IMR-90 (cell line): ENCODE results near the gene ATP5PO. TPM values are rescaled to one million over a fixed set of nuclear protein-coding genes. Genes with fewer than 3 reads are reported as not detected.

Experiments used
- ATAC-seq: fragments of 200-7000 bp; cut with Tn5 transposase; 2 replicates; pipeline ENCODE4 v1.9.1; 2020; ENCODE audit warnings: low read depth, mild to moderate bottlenecking, moderate library complexity
- BruUV-seq: library from RNA; stranded (reverse); fragments of 400-500 nt; replicated peaks from 2 replicates; lab custom pipeline; 2021; lab: Mats Ljungman, UMichigan
- CTCF ChIA-PET: fragments of 300-600 bp; formaldehyde crosslinking; extraction: SDS; loops from one replicate; lab custom pipeline; 2021; ENCODE audit warnings: antibody characterized with exemption; lab: Yijun Ruan, JAX
- POLR2A ChIA-PET: fragments of 300-600 bp; sonication (Branson Sonifier 250); formaldehyde crosslinking; loops from one replicate; lab custom pipeline; 2022; ENCODE audit warnings: antibody characterized with exemption; ENCODE audit not compliant: unreplicated experiment; lab: Charles Lee
- DNase-seq: peaks from one replicate; pipeline ENCODE4 v3.0.0; 2013
- H2AFZ ChIP-seq: replicated peaks from 2 replicates; pipeline ENCODE3; 2013; ENCODE audit warnings: low read length, mild to moderate bottlenecking; ENCODE audit not compliant: poor library complexity
- H2AK5ac ChIP-seq: 2 replicates; pipeline ENCODE4 v1.6.1; 2013; ENCODE audit warnings: low read depth, low read length, inconsistent platforms
- H2AK9ac ChIP-seq: replicated peaks from 2 replicates; pipeline ENCODE3; 2013; ENCODE audit warnings: mild to moderate bottlenecking, low read depth, low read length, moderate library complexity; ENCODE audit not compliant: poor library complexity
- H2BK120ac ChIP-seq: 2 replicates; pipeline ENCODE4 v1.6.1; 2013; ENCODE audit warnings: low read depth, low read length, inconsistent platforms
- H2BK15ac ChIP-seq: 3 replicates; pipeline ENCODE4 v1.6.1; 2013; ENCODE audit warnings: low read depth, low read length, inconsistent platforms
- H2BK20ac ChIP-seq: 2 replicates; pipeline ENCODE4 v1.6.1; 2013; ENCODE audit warnings: low read depth, mild to moderate bottlenecking, inconsistent platforms, low read length, moderate library complexity
- H2BK5ac ChIP-seq: 2 replicates; pipeline ENCODE4 v1.6.1; 2013; ENCODE audit warnings: mild to moderate bottlenecking, low read depth, low read length, inconsistent platforms; ENCODE audit not compliant: poor library complexity, severe bottlenecking
- H3K14ac ChIP-seq: replicated peaks from 2 replicates; pipeline ENCODE4 v1.6.1; 2013; ENCODE audit warnings: low read depth, low read length, inconsistent platforms
- H3K18ac ChIP-seq: 2 replicates; pipeline ENCODE4 v1.6.1; 2013; ENCODE audit warnings: low read depth, low read length, control low read depth
- H3K23ac ChIP-seq: 2 replicates; pipeline ENCODE4 v1.6.1; 2013; ENCODE audit warnings: low read depth, low read length, inconsistent platforms
- H3K27ac ChIP-seq: 2 replicates; pipeline ENCODE4 v1.5.1; 2013; ENCODE audit warnings: mild to moderate bottlenecking, control low read depth, low read length; ENCODE audit not compliant: insufficient read depth
- H3K27me3 ChIP-seq: 2 replicates; pipeline ENCODE4 v1.6.1; 2013; ENCODE audit warnings: low read length; ENCODE audit not compliant: control insufficient read depth, insufficient read depth
- H3K36me3 ChIP-seq: 2 replicates; pipeline ENCODE4 v1.6.1; 2013; ENCODE audit warnings: low read length, mixed read lengths; ENCODE audit not compliant: control insufficient read depth, insufficient read depth
- H3K4ac ChIP-seq: 2 replicates; pipeline ENCODE4 v1.6.1; 2013; ENCODE audit warnings: low read depth, low read length, inconsistent platforms
- H3K4me1 ChIP-seq: 2 replicates; pipeline ENCODE4 v1.6.1; 2013; ENCODE audit warnings: low read length, mixed read lengths; ENCODE audit not compliant: control insufficient read depth, insufficient read depth
- H3K4me2 ChIP-seq: 2 replicates; pipeline ENCODE4 v1.6.1; 2013; ENCODE audit warnings: low read depth, mild to moderate bottlenecking, control low read depth, low read length, moderate library complexity
- H3K4me3 ChIP-seq: 2 replicates; pipeline ENCODE4 v1.5.1; 2013; ENCODE audit warnings: low read depth, mild to moderate bottlenecking, control low read depth, low read length, moderate library complexity; ENCODE audit not compliant: insufficient read depth
- H3K56ac ChIP-seq: 2 replicates; pipeline ENCODE4 v1.6.1; 2013; ENCODE audit warnings: low read length, inconsistent platforms; ENCODE audit not compliant: insufficient read depth; ENCODE audit errors: extremely low read depth
- H3K79me1 ChIP-seq, 2 experiments: 2 replicates each; pipeline ENCODE4 v1.6.1; 2013; ENCODE audit warnings: low read length in 2 of 2, inconsistent platforms in 1 of 2, low read depth in 1 of 2
- H3K9ac ChIP-seq: 2 replicates; pipeline ENCODE4 v1.6.1; 2013; ENCODE audit warnings: low read depth, low read length, control low read depth
- H3K9me1 ChIP-seq: 2 replicates; pipeline ENCODE4 v1.6.1; 2013; ENCODE audit warnings: low read length, inconsistent platforms; ENCODE audit not compliant: insufficient read depth
- H3K9me3 ChIP-seq: 2 replicates; pipeline ENCODE4 v1.6.1; 2013; ENCODE audit warnings: low read length; ENCODE audit not compliant: control insufficient read depth, insufficient read depth
- H4K20me1 ChIP-seq: 2 replicates; pipeline ENCODE4 v1.6.1; 2013; ENCODE audit warnings: low read length, inconsistent platforms; ENCODE audit not compliant: insufficient read depth
- H4K5ac ChIP-seq: 2 replicates; pipeline ENCODE4 v1.6.1; 2013; ENCODE audit warnings: mild to moderate bottlenecking, low read depth, low read length, control low read depth
- H4K8ac ChIP-seq, 2 experiments: 2 replicates each; pipeline ENCODE4 v1.6.1; 2013; ENCODE audit warnings: low read depth in 2 of 2, low read length in 2 of 2, control low read depth in 1 of 2, inconsistent platforms in 1 of 2
- H4K91ac ChIP-seq: 2 replicates; pipeline ENCODE4 v1.6.1; 2013; ENCODE audit warnings: low read depth, low read length, inconsistent platforms; ENCODE audit not compliant: insufficient read depth
- BHLHE40 ChIP-seq: fragments of 150-350 bp; IDR thresholded peaks from 2 replicates; pipeline ENCODE4 v1.6.1; 2016; ENCODE audit warnings: mild to moderate bottlenecking, low read depth, low read length
- CEBPB ChIP-seq: IDR thresholded peaks from 2 replicates; pipeline ENCODE4 v1.6.1; 2012; ENCODE audit warnings: low read depth, low read length, improper control_type of control experiment
- CHD1 ChIP-seq: IDR thresholded peaks from 2 replicates; pipeline ENCODE4 v1.6.1; 2012; ENCODE audit warnings: low read depth, low read length, improper control_type of control experiment
- CTCF ChIP-seq: conservative IDR thresholded peaks from 2 replicates; pipeline ENCODE4 v1.5.1; 2012; ENCODE audit warnings: mild to moderate bottlenecking, low read depth, low read length, improper control_type of control experiment
- ELK1 ChIP-seq: fragments of 150-350 bp; IDR thresholded peaks from 2 replicates; pipeline ENCODE4 v1.6.1; 2016; ENCODE audit warnings: low read depth, mild to moderate bottlenecking, low read length, moderate library complexity, borderline replicate concordance
- FOS ChIP-seq: fragments of 150-350 bp; IDR thresholded peaks from 2 replicates; pipeline ENCODE4 v1.6.1; 2016; ENCODE audit warnings: low read depth, low read length
- MAFK ChIP-seq: IDR thresholded peaks from 2 replicates; pipeline ENCODE4 v1.6.1; 2012; ENCODE audit warnings: low read depth, low read length, improper control_type of control experiment
- MAZ ChIP-seq: IDR thresholded peaks from 2 replicates; pipeline ENCODE4 v1.6.1; 2012; ENCODE audit warnings: low read depth, mild to moderate bottlenecking, low read length, improper control_type of control experiment, moderate library complexity, borderline replicate concordance
- MXI1 ChIP-seq: IDR thresholded peaks from 2 replicates; pipeline ENCODE4 v1.6.1; 2012; ENCODE audit warnings: low read depth, mild to moderate bottlenecking, low read length, moderate library complexity, borderline replicate concordance
- NFE2L2 ChIP-seq: fragments of 150-350 bp; IDR thresholded peaks from 2 replicates; pipeline ENCODE4 v1.6.1; 2016; ENCODE audit warnings: low read depth, mild to moderate bottlenecking, low read length
- POLR2A ChIP-seq: IDR thresholded peaks from 2 replicates; pipeline ENCODE4 v1.6.1; 2012; ENCODE audit warnings: mild to moderate bottlenecking, low read depth, low read length
- RAD21 ChIP-seq: IDR thresholded peaks from 2 replicates; pipeline ENCODE4 v1.6.1; 2012; ENCODE audit warnings: low read length, improper control_type of control experiment
- RCOR1 ChIP-seq: IDR thresholded peaks from 2 replicates; pipeline ENCODE4 v1.6.1; 2012; ENCODE audit warnings: mild to moderate bottlenecking, low read length, improper control_type of control experiment; ENCODE audit not compliant: insufficient replicate concordance
- RFX5 ChIP-seq: IDR thresholded peaks from 2 replicates; pipeline ENCODE4 v1.8.0; 2012; ENCODE audit warnings: low read depth, mild to moderate bottlenecking, low read length, moderate library complexity
- SMC3 ChIP-seq: fragments of 150-350 bp; IDR thresholded peaks from 2 replicates; pipeline ENCODE4 v1.6.1; 2016; ENCODE audit warnings: low read depth, mild to moderate bottlenecking, antibody characterized with exemption, low read length, moderate library complexity
- USF2 ChIP-seq: fragments of 150-350 bp; IDR thresholded peaks from 2 replicates; pipeline ENCODE4 v1.6.1; 2017; ENCODE audit warnings: mild to moderate bottlenecking, antibody characterized with exemption, low read length, low read depth
- whole genome bisulfite sequencing, 2 experiments: methylation state at CpG; one replicate each; pipeline versions ENCODE4 v1.1.5 to v1.1.7; 2013; ENCODE audit warnings: missing lambda C conversion rate in 2 of 2; ENCODE audit not compliant: insufficient read length in 1 of 2; ENCODE audit errors: extremely low coverage in 2 of 2; 5-methylcytosine and 5-hydroxymethylcytosine counted together
- dilution Hi-C: fragments of 300-500 bp; cut with HindIII; formaldehyde crosslinking; loops from one replicate; pipeline ENCODE4 v1.14.3; 2018; ENCODE audit warnings: low sequenced_read_pairs; ENCODE audit not compliant: unreplicated experiment
- in situ Hi-C: fragments of 300-500 bp; cut with MboI; formaldehyde crosslinking; loops from 3 replicates; pipeline ENCODE4 v1.14.3; 2019; ENCODE audit warnings: low sequenced_read_pairs, inconsistent platforms, mixed read lengths
- intact Hi-C: fragments of 100-400 bp; cut with micrococcal nuclease; formaldehyde crosslinking; loops from 2 replicates; pipeline ENCODE4 v1.10.0; 2022
- polyA plus RNA-seq, 3 experiments: library from polyadenylated mRNA; depleted of rRNA; stranded (reverse); fragments of >200 nt; gene quantifications; 2 replicates each; pipeline ENCODE4 v1.2.3, GENCODE V29; 2012; ENCODE audit warnings: low replicate concordance in 1 of 3
- total RNA-seq: library from RNA; depleted of rRNA; stranded (reverse); fragments of >200 nt; gene quantifications from 2 replicates; pipeline ENCODE4 v1.2.3, GENCODE V29; 2012

Gene ATP5PO
- total and polyA plus RNA-seq, 2 of the 4 experiments (the other 2 are of a cell fraction) = 237 to 250 TPM

- intact Hi-C loops (no loop called here), dilution Hi-C loops (no loop called here), in situ Hi-C loops (no loop called here)
- H3K9me3 ChIP-seq = no peaks in the 10 kb centered on the region
- H2AK9ac ChIP-seq = no peak overlapping the region
- no peak overlapping the region for H2BK5ac ChIP-seq
- no peaks in the 10 kb centered on the region for H3K79me1 ChIP-seq
- no peaks in the 10 kb centered on the region for H4K20me1 ChIP-seq
- no peak overlapping the region for H3K4me2 ChIP-seq
- DNase-seq (no peak), ATAC-seq (no peak)
- H3K27ac ChIP-seq = no peak overlapping the region
- H2BK15ac ChIP-seq = no peak overlapping the region
- TF ChIP-seq RAD21 (no peak), NFE2L2 (no peak), USF2 (no peak), MAZ (no peak), SMC3 (no peak), RFX5 (no peak), RCOR1 (no peak), FOS (no peak), POLR2A (no peak), BHLHE40 (no peak), MXI1 (no peak), ELK1 (no peak), CTCF (no peak), CHD1 (no peak), MAFK (no peak), CEBPB (no peak)
- H4K91ac ChIP-seq = no peak overlapping the region
- peaks cover 7% of the 10 kb centered on the region; the same call in 1 of the 2 replicates for H3K27me3 ChIP-seq
- CTCF ChIA-PET = no interaction called here
- no peak overlapping the region for H3K14ac ChIP-seq
- H4K8ac ChIP-seq = no peak overlapping the region
- 55% methylated on average over 4 of the region's 15 CpGs; no CpG with 5 or more reads in 1 of the 2 experiments for WGBS, 2 experiments
- no peak overlapping the region for H2BK20ac ChIP-seq
- no peak overlapping the region for H3K56ac ChIP-seq
- no peak overlapping the region for H3K23ac ChIP-seq
- no peak overlapping the region for H3K4me3 ChIP-seq
- no peaks in the 10 kb centered on the region for H3K36me3 ChIP-seq
- H2AK5ac ChIP-seq = no peak overlapping the region
- no TSS peak for BruUV-seq
- H3K9me1 ChIP-seq = no peaks in the 10 kb centered on the region
- H4K5ac ChIP-seq = no peak overlapping the region
- no peaks in the 10 kb centered on the region for H3K4me1 ChIP-seq
- no peak overlapping the region for H3K18ac ChIP-seq
- no peak overlapping the region for H2BK120ac ChIP-seq
- H3K4ac ChIP-seq = no peak overlapping the region
- no peak overlapping the region for H3K9ac ChIP-seq
- H2AFZ ChIP-seq = no peak overlapping the region
- POLR2A ChIA-PET = no interaction called here
Observed at GRCh38 chr21:33858667-33859372, 56.8 kb downstream of the ATP5PO start.
